Adrenal gland (tissue), 12 donors: ENCODE results near the gene FXYD5. TPM values are rescaled to one million over a fixed set of nuclear protein-coding genes. Genes with fewer than 3 reads are reported as not detected.

Experiments used
- DNase-seq, 7 donors: peaks; one replicate each; pipeline ENCODE4 v3.0.0-alpha.2; 2019 to 2020
- H3K27ac ChIP-seq, 5 donors: fragments of 200-600 bp; sonication (generic) in 4 of 5; 1 replicate in 3 of 5; 2 replicates in 2 of 5; pipeline versions ENCODE4 v1.5.1 to v1.8.0; 2016 to 2020; ENCODE audit warnings: mild to moderate bottlenecking in 1 of 5
- H3K27me3 ChIP-seq: fragments of 200-600 bp; 2 replicates; pipeline ENCODE4 v1.8.0; 2021
- H3K36me3 ChIP-seq, 2 donors: fragments of 200-600 bp; replicated peaks in 1 of 2; 1 replicate in 1 of 2; 2 replicates in 1 of 2; pipeline versions ENCODE4 v1.5.1 to v1.8.0; 2018 to 2022
- H3K4me1 ChIP-seq, 2 donors: fragments of 200-600 bp; replicated peaks in 1 of 2; 1 replicate in 1 of 2; 2 replicates in 1 of 2; pipeline versions ENCODE4 v1.5.1 to v1.8.0; 2018 to 2021
- H3K4me3 ChIP-seq, 4 donors: fragments of 200-600 bp; sonication (generic) in 3 of 4; one replicate each; pipeline ENCODE4 v1.5.1; 2016 to 2018
- H3K9me3 ChIP-seq, 3 donors: fragments of 200-600 bp; sonication (generic) in 1 of 3; replicated peaks in 1 of 3; 1 replicate in 2 of 3; 2 replicates in 1 of 3; pipeline versions ENCODE4 v1.5.1 to v1.8.0; 2016 to 2021
- POLR2A ChIP-seq, 2 donors: fragments of 450-650 bp; IDR thresholded peaks; one replicate each; pipeline ENCODE4 v1.6.1; 2017; ENCODE audit warnings: antibody characterized with exemption in 2 of 2, mild to moderate bottlenecking in 2 of 2, moderate library complexity in 1 of 2
- WGBS, 4 donors: extraction: QIAGEN DNeasy Blood & Tissue Kit in 2 of 4; methylation state at CpG; one replicate each; pipeline versions ENCODE4 v1.1.5 to v1.1.7; 2013 to 2017; 5-methylcytosine and 5-hydroxymethylcytosine counted together
- intact Hi-C, 2 donors: fragments of 100-400 bp; cut with DNase I; formaldehyde crosslinking; loops; one replicate each; pipeline versions ENCODE4 v1.14.1 to v1.15.0; 2022 to 2023
- polyA plus RNA-seq, 3 donors: library from polyadenylated mRNA; stranded (reverse); fragments of 200-250 nt in 2 of 3; fragments of 350-450 nt in 1 of 3; fragmentation: Illumina TruSeq in 1 of 3; extraction: RNeasy Lipid Tissue Mini Kit (QIAGEN cat#74804) in 1 of 3; gene quantifications; one replicate each; pipeline ENCODE4 v1.2.3, GENCODE V29; 2013 to 2014
- total RNA-seq, 9 donors: library from RNA; depleted of rRNA in 4 of 9; stranded (reverse); fragments of >200 nt in 4 of 9; fragments of 120-200 nt in 1 of 9; fragmentation: NEBNext Ultra II Directional in 1 of 9; extraction: Animal tissue kit (Norgen Biotek cat#: 25700) in 1 of 9; gene quantifications; one replicate each; pipeline versions ENCODE4 v1.1.0 to v1.2.4, GENCODE V29; 2013 to 2023
- TF ChIP-seq, protein P1 (sequence below), 6 experiments: fragments of 450-650 bp in 4 of 6; fragments of 200-600 bp in 2 of 6; sonication (generic) in 1 of 6; IDR thresholded peaks; 1 replicate in 5 of 6; 2 replicates in 1 of 6; pipeline versions ENCODE4 v1.5.1 to v1.8.0; 2016 to 2021; ENCODE audit warnings: antibody characterized with exemption in 6 of 6, mild to moderate bottlenecking in 2 of 6, moderate library complexity in 1 of 6
- donor health status: healthy with polysubstance abuse.
- donor health status: Bipolar disorder and iron deficiency.
- donor health status: DM: yes; HTN: yes; CAD: no.
- donor health status: DM: no; HTN: no; CAD: no.
- donor health status: DM: no; HTN: no; CAD: no.
- donor health status: DM: yes; HTN: yes; CAD: no.

Gene FXYD5
- total and polyA plus RNA-seq, 12 donors: 4.2 to 123 (median 38.9) TPM

DNA sequence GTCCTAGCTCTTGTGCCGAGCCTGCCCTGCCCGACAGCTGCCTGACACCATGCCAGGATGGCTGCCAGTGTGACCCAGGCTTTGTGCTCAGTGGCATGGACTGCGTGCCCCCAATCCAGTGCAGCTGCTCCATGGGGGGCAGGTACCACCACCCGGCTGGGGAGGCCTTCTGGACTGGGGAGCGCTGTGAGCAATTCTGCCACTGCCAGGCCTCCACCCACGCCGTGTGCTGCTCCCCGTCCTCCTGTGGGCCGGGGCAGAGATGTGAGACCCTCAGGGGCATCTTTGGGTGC is 48.3 kb upstream of the FXYD5 start:
- Histone ChIP-seq H3K27me3 (no peaks in the 10 kb centered on the region), H3K36me3 (no peaks in the 10 kb centered on the region), H3K9me3 (no peaks in the 10 kb centered on the region), H3K4me1 (no peaks in the 10 kb centered on the region), H3K27ac (no peak overlapping the region), H3K4me3 (no peak overlapping the region)
- TF ChIP-seq, protein P1, sequence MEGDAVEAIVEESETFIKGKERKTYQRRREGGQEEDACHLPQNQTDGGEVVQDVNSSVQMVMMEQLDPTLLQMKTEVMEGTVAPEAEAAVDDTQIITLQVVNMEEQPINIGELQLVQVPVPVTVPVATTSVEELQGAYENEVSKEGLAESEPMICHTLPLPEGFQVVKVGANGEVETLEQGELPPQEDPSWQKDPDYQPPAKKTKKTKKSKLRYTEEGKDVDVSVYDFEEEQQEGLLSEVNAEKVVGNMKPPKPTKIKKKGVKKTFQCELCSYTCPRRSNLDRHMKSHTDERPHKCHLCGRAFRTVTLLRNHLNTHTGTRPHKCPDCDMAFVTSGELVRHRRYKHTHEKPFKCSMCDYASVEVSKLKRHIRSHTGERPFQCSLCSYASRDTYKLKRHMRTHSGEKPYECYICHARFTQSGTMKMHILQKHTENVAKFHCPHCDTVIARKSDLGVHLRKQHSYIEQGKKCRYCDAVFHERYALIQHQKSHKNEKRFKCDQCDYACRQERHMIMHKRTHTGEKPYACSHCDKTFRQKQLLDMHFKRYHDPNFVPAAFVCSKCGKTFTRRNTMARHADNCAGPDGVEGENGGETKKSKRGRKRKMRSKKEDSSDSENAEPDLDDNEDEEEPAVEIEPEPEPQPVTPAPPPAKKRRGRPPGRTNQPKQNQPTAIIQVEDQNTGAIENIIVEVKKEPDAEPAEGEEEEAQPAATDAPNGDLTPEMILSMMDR (IDR thresholded peaks at IDR 0.05): no peak
- no peak for TF ChIP-seq POLR2A (IDR thresholded peaks at IDR 0.05)
- 89 to 99% (median 94%) methylated on average over 5 to 9 of the region's 9 CpGs for WGBS, 4 donors
- DNase-seq: no peak
- intact Hi-C loops: no loop called here

DNA sequence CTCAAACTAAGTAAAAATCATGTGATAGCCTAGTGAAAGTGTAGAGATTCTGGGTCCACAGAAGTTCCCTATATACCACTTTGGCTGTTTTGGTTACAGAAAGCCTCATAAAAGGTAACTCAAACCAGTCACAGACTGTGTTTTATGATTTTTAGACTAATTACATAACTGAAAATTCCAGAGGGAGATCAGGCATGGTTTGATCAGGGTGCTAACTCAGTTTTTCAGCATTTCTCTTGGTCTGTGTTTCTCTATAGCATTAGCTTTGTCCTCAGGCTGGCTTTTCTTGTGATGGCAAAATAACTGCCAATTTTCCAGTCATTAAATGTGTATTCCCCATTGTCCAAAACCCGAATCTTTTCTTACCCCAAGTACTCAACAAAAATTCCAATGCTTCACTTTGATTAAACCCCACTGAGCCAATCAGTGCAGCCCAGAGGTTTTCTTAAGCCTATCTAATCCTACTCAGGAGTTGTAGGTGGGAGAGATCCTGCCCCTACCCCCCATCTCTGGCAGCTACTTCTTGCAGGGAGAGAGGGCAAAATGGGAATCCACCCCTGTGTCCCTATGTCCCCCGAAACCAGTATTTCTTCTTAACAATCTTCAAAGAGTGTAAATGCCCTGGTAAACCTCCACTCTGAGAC is 47.5 kb upstream of the FXYD5 start:
- Histone ChIP-seq H3K4me3 (no peak overlapping the region), H3K27me3 (no peaks in the 10 kb centered on the region), H3K9me3 (no peaks in the 10 kb centered on the region), H3K4me1 (no peaks in the 10 kb centered on the region), H3K36me3 (no peaks in the 10 kb centered on the region), H3K27ac (no peak overlapping the region)
- 46 to 93% (median 69%) methylated on average over 1 to 2 of the region's 2 CpGs for WGBS, 4 donors
- no peak for DNase-seq
- TF ChIP-seq, protein P1 (IDR thresholded peaks at IDR 0.05): no peak
- TF ChIP-seq POLR2A (IDR thresholded peaks at IDR 0.05): no peak
- intact Hi-C loops: no loop called here

DNA sequence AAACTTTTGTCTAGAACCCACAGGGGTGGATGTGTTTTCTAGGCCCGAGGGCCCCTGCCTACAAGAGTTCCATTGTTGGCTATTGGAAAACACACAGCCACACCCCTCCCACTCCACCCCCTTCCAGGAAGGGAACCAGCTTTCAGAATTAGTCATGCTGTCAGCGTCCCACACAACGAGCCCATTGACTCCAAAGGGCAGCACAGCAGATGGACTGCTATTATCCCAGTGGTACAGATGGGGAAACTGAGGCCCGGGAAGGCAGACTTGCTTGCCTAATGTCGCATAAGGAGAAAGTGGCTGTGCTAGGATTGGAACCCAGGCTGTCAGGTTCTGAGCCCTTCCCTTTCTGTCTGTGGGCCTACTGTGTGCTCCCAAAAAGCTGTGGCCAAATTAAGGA is 47.0 kb upstream of the FXYD5 start:
- Histone ChIP-seq H3K4me3 (no peak overlapping the region), H3K4me1 (no peaks in the 10 kb centered on the region), H3K27me3 (no peaks in the 10 kb centered on the region), H3K27ac (no peak overlapping the region), H3K36me3 (no peaks in the 10 kb centered on the region), H3K9me3 (no peaks in the 10 kb centered on the region)
- no peak for DNase-seq
- intact Hi-C loops: no loop called here
- TF ChIP-seq, protein P1 (IDR thresholded peaks at IDR 0.05): no peak
- TF ChIP-seq POLR2A (IDR thresholded peaks at IDR 0.05): no peak
- 26 to 47% (median 36%) methylated on average over 5 of the region's 5 CpGs for WGBS, 4 donors

DNA sequence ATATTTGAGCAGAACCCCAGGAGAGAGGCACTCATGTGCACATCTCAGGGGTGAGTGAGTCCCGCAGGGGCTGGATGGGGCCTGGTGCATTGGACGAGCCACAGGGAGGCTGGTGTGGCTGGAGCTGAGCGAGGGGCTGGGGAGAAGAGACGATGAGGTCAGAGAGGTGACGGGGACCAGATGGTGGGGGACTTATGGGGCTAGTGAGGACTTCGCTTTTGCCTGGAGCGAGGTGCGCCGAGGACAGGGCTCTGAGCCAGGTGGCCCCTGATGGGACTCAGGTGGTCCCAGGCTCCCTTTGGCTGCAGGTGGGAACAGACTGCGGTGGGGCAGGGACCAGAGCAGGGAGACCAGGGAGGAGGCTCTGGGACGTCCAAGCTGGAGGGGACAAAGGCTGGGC is 45.8 kb upstream of the FXYD5 start:
- H3K27me3 ChIP-seq: no peaks in the 10 kb centered on the region
- no peaks in the 10 kb centered on the region for H3K9me3 ChIP-seq
- DNase-seq: no peak
- TF ChIP-seq, protein P1 (IDR thresholded peaks at IDR 0.05): no peak
- no peak for TF ChIP-seq POLR2A (IDR thresholded peaks at IDR 0.05)
- intact Hi-C loops: no loop called here
- H3K27ac ChIP-seq: no peak overlapping the region
- H3K4me3 ChIP-seq: no peak overlapping the region
- WGBS, 4 donors: 75 to 89% (median 82%) methylated on average over 8 to 11 of the region's 11 CpGs
- H3K4me1 ChIP-seq: no peaks in the 10 kb centered on the region
- H3K36me3 ChIP-seq: no peaks in the 10 kb centered on the region
